WERI-Rb-1 (cell line): ENCODE measurements around the gene DOLK.

Experiments used
- DNase-seq: peaks from one replicate; pipeline ENCODE4 v3.0.0-alpha.2; 2020
- H3K27ac ChIP-seq: fragments of 250-450 bp; sonication (Bioruptor Pico); 2 replicates; pipeline ENCODE4 v1.5.1; 2020; ENCODE audit warnings: mild to moderate bottlenecking, moderate library complexity
- H3K27me3 ChIP-seq: fragments of 250-450 bp; sonication (Bioruptor Pico); 2 replicates; pipeline ENCODE4 v1.5.1; 2021; ENCODE audit warnings: mild to moderate bottlenecking, low read depth, moderate library complexity; ENCODE audit not compliant: insufficient read depth, severe bottlenecking
- H3K36me3 ChIP-seq: fragments of 250-450 bp; sonication (Bioruptor Pico); 2 replicates; pipeline ENCODE4 v1.5.1; 2020; ENCODE audit warnings: mild to moderate bottlenecking, moderate library complexity
- H3K4me3 ChIP-seq: 2 replicates; pipeline ENCODE4 v1.5.1; 2011; ENCODE audit warnings: low read depth, mild to moderate bottlenecking, control low read depth, low read length
- H3K9me3 ChIP-seq: fragments of 250-450 bp; sonication (Bioruptor Pico); 2 replicates; pipeline ENCODE4 v1.5.1; 2021; ENCODE audit warnings: mild to moderate bottlenecking, moderate library complexity; ENCODE audit not compliant: severe bottlenecking
- TF ChIP-seq, protein P1 (sequence below): IDR thresholded peaks from 2 replicates; pipeline ENCODE4 v1.5.1; 2011; ENCODE audit warnings: low read depth, mild to moderate bottlenecking, control low read depth, inconsistent platforms, low read length

Gene DOLK

DNA sequence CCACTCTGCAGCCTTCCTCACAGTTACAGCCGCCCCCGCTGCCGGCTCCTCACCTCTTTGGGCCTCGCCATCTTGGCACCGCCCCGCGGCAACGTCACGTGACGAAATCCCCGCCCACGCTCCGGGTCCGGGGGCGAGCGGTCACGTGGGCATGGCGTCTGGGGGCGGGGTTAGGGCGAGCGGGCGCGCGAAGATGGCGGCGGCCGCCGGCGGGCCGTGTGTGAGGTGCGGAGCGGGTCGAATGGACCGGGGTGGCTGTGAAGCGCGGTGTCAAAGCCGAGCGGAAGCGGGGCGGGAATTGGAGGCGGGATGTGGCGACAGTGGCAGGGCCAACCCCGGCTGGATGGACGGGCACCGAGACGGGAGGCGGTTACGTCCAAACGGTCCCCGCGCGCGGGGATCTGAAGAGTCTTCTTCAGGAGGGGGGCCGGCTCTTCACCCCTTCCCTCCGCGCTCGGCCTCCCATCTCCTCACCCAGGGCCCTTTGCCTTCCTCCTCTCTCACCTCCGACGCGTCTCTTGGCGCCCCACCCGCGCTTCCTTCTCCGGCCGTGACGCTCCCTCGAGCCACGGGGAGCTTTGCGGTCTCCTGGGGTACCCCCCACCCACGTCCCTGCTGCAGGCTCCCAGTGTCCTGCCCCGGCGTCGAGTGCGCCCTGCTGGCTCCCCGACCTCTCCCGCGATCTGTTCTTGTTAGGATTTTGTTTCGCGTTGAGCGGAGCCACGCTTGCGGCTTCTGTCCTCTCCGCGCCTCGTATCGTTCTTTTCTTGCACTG is at the start of gene DOLK, which contains the start of gene NUP188:
Gene DOLK, minus strand, starts transcription at position 77 of the 775 bp plus-strand sequence. CDS start 300 bp downstream, outside the sequence.
Gene NUP188, plus strand, starts transcription at position 173 of the 775 bp plus-strand sequence. Its CDS starts 21 bp downstream, at position 194.
- H3K27me3 ChIP-seq, result no peaks in the 10 kb centered on the region
- DNase-seq, result peak; percentile 98
- H3K27ac ChIP-seq, result peak within 1 kb of the TSS; percentile 94
- H3K9me3 ChIP-seq, result no peaks in the 10 kb centered on the region
- peak within 1 kb of the TSS; percentile 69 for H3K4me3 ChIP-seq
- H3K36me3 ChIP-seq, result peaks cover 58% of the 10 kb centered on the region
- TF ChIP-seq, protein P1, sequence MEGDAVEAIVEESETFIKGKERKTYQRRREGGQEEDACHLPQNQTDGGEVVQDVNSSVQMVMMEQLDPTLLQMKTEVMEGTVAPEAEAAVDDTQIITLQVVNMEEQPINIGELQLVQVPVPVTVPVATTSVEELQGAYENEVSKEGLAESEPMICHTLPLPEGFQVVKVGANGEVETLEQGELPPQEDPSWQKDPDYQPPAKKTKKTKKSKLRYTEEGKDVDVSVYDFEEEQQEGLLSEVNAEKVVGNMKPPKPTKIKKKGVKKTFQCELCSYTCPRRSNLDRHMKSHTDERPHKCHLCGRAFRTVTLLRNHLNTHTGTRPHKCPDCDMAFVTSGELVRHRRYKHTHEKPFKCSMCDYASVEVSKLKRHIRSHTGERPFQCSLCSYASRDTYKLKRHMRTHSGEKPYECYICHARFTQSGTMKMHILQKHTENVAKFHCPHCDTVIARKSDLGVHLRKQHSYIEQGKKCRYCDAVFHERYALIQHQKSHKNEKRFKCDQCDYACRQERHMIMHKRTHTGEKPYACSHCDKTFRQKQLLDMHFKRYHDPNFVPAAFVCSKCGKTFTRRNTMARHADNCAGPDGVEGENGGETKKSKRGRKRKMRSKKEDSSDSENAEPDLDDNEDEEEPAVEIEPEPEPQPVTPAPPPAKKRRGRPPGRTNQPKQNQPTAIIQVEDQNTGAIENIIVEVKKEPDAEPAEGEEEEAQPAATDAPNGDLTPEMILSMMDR, result no peak

DNA sequence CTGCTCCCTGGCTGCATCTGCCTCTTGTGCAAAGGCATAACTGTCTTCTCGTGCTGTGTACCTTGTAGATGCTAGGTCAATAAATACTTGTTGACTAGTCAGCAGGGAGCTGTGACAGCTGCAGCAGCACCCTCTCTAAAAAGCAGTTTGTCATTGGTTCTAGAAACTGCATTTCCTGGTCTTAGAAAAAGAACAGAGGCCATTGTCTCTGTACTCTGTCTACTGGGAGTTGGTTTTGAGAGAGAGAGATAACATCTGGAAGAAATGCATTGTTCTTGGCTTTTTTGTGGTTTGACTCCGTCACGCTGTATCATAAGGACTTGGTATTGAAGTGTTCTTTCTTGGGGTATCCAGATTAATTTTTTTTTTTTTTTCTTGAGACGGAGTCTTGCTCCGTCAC is 48.4 kb upstream of the DOLK start:
- no peak for DNase-seq
- Histone ChIP-seq H3K4me3 (no peak overlapping the region), H3K9me3 (no peaks in the 10 kb centered on the region), H3K36me3 (peaks cover 98% of the 10 kb centered on the region), H3K27me3 (no peaks in the 10 kb centered on the region), H3K27ac (no peak overlapping the region)
- TF ChIP-seq, protein P1, result no peak

DNA sequence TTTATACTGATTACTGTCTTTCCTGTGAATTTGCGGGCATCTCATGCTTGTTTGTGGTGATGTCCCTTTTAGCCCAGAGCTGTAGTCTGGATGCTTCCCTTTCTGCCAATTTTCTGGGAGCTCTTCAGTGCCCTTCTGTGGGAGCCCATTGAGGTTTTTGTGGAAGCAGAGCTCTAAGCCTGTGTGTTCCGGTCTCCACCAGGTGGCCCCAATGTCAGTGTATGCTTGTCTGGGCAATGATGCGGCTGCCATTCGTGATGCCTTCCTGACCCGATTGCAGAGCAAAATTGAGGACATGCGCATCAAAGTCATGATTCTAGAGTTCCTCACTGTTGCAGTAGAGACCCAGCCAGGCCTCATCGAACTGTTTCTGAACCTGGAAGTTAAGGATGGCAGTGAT is 45.6 kb upstream of the DOLK start:
- no peaks in the 10 kb centered on the region for H3K27me3 ChIP-seq
- H3K36me3 ChIP-seq, result peaks cover 98% of the 10 kb centered on the region
- TF ChIP-seq, protein P1, result peak; percentile 71
- no peaks in the 10 kb centered on the region for H3K9me3 ChIP-seq
- no peak overlapping the region for H3K27ac ChIP-seq
- no peak overlapping the region for H3K4me3 ChIP-seq
- peak; percentile 41 for DNase-seq

DNA sequence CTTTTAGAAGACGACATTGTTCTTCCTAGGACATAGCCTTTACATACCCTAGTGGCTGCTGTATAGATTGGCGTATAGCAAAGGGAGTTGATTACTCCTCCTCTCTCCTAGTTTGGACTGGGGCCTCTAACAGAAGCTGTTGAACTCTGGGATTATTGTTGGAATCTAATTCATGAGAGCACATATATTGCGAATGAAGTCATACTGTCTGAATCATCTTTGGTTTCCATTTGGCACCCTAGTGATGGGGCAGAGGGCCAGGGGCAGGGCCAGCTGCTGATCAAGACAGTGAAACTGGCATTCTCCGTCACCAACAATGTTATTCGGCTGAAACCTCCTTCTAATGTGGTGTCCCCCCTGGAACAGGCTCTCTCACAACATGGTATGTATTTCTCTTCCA is 40.4 kb upstream of the DOLK start:
- no peak for DNase-seq
- no peaks in the 10 kb centered on the region for H3K27me3 ChIP-seq
- no peak overlapping the region for H3K4me3 ChIP-seq
- no peaks in the 10 kb centered on the region for H3K9me3 ChIP-seq
- TF ChIP-seq, protein P1, result no peak
- no peak overlapping the region for H3K27ac ChIP-seq
- H3K36me3 ChIP-seq, result peaks cover 98% of the 10 kb centered on the region

DNA sequence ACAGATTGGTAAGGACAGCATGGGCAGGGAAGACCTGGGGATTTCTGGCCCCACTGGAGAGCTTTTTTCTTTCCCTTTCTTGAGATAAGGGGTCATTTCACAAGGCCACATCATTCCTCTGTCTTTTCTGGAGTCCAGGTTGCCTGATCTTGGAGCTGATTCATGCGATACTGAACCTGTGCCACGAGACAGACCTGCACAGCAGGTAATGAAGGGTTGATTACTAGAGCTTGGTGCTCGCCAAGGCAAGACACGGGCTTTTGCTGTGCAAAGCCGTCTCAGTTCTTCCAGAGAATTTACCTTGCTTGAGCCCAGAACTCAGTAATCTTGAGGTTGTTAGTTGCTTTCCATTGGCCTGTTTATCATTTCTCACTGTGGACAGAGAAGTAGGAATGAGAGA is 39.3 kb upstream of the DOLK start:
- H3K36me3 ChIP-seq, result peaks cover 99% of the 10 kb centered on the region

More for the DNA sequence above, 39.3 kb upstream of the DOLK start:
- H3K27ac ChIP-seq, result no peak overlapping the region
- DNase-seq, result no peak
- no peaks in the 10 kb centered on the region for H3K27me3 ChIP-seq
- no peak overlapping the region for H3K4me3 ChIP-seq
- TF ChIP-seq, protein P1, result no peak
- no peaks in the 10 kb centered on the region for H3K9me3 ChIP-seq
